NCI-H82 treated with DMSO at 0.1 percent for 48 hours (cell line): ENCODE data around the gene CNTLN.
"Not testable (repeated sequence)": the region's sequence is repeated elsewhere in the genome, so short reads cannot be mapped to it uniquely, and the experiment has no call there.

Experiments used
- DNase-seq: peaks from one replicate; lab custom pipeline; 2025; ENCODE audit not compliant: unreplicated experiment; lab: John Stamatoyannopoulos, UW

Gene CNTLN

GRCh38 chr9:17134396-17135294 is at the start of gene CNTLN:
TSS of gene CNTLN (plus strand) at chr9:17135040. CDS start at chr9:17135066, 26 bp downstream.
- peak; percentile 40 for DNase-seq

GRCh38 chr9:17088566-17088965 is 46.3 kb upstream of the CNTLN start:
- no peak for DNase-seq

GRCh38 chr9:17090041-17090440 is 44.8 kb upstream of the CNTLN start:
- no peak for DNase-seq

GRCh38 chr9:17116400-17116837 is 18.4 kb upstream of the CNTLN start:
- peak; percentile 34 for DNase-seq

- DNase-seq, result no peak
Measured at GRCh38 chr9:17117372-17117771, 17.5 kb upstream of the CNTLN start.

- DNase-seq, result no peak
Measured at GRCh38 chr9:17120203-17120602, 14.6 kb upstream of the CNTLN start.

- no peak for DNase-seq
Measured at GRCh38 chr9:17121264-17121663, 13.6 kb upstream of the CNTLN start.

- DNase-seq, result no peak
Measured at GRCh38 chr9:17130291-17130690, 4.5 kb upstream of the CNTLN start.

GRCh38 chr9:17130725-17131124 is 4.1 kb upstream of the CNTLN start:
- DNase-seq, result no peak

- DNase-seq, result no peak
Measured at GRCh38 chr9:17131494-17131893, 3.3 kb upstream of the CNTLN start.

GRCh38 chr9:17135295-17136160 is 688 bp downstream of the CNTLN start:
- DNase-seq, result no peak

- DNase-seq, result no peak
Measured at GRCh38 chr9:17137566-17137965, 2.7 kb downstream of the CNTLN start.

- no peak for DNase-seq
Measured at GRCh38 chr9:17138503-17138902, 3.7 kb downstream of the CNTLN start.

- DNase-seq, result no peak
Measured at GRCh38 chr9:17140418-17140817, 5.6 kb downstream of the CNTLN start.

GRCh38 chr9:17148324-17148723 is 13.5 kb downstream of the CNTLN start:
- no peak for DNase-seq

- no peak for DNase-seq
Measured at GRCh38 chr9:17159469-17159868, 24.6 kb downstream of the CNTLN start.

GRCh38 chr9:17160327-17160726 is 25.5 kb downstream of the CNTLN start:
- no peak for DNase-seq

GRCh38 chr9:17165764-17166163 is 30.9 kb downstream of the CNTLN start:
- DNase-seq, result no peak

- DNase-seq, result no peak
Measured at GRCh38 chr9:17166346-17166745, 31.5 kb downstream of the CNTLN start.

- no peak for DNase-seq
Measured at GRCh38 chr9:17171309-17172094, 36.7 kb downstream of the CNTLN start.

GRCh38 chr9:17177496-17177895 is 42.7 kb downstream of the CNTLN start:
- not testable (repeated sequence) for DNase-seq
